GM11168 (cell line): ENCODE data around the gene MAGEA1.
"Not testable (repeated sequence)": the region's sequence is repeated elsewhere in the genome, so short reads cannot be mapped to it uniquely, and the experiment has no call there.

ENCODE experiments used
- in situ Hi-C: fragments of 300-500 bp; cut with MboI; formaldehyde crosslinking; loops from one replicate; pipeline ENCODE4 v1.12.0; 2022; ENCODE audit warnings: low sequenced_read_pairs; ENCODE audit not compliant: unreplicated experiment

MAGEA1 gene, protein sequence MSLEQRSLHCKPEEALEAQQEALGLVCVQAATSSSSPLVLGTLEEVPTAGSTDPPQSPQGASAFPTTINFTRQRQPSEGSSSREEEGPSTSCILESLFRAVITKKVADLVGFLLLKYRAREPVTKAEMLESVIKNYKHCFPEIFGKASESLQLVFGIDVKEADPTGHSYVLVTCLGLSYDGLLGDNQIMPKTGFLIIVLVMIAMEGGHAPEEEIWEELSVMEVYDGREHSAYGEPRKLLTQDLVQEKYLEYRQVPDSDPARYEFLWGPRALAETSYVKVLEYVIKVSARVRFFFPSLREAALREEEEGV

DNA sequence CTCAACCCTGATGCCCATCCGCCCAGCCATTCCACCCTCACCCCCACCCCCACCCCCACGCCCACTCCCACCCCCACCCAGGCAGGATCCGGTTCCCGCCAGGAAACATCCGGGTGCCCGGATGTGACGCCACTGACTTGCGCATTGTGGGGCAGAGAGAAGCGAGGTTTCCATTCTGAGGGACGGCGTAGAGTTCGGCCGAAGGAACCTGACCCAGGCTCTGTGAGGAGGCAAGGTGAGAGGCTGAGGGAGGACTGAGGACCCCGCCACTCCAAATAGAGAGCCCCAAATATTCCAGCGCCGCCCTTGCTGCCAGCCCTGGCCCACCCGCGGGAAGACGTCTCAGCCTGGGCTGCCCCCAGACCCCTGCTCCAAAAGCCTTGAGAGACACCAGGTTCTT is at the start of gene MAGEA1:
MAGEA1 (plus strand) TSS at position 154 of the 400 bp plus-strand sequence. CDS start 3,106 bp downstream, outside the sequence.
- in situ Hi-C loops: no loop called here

DNA sequence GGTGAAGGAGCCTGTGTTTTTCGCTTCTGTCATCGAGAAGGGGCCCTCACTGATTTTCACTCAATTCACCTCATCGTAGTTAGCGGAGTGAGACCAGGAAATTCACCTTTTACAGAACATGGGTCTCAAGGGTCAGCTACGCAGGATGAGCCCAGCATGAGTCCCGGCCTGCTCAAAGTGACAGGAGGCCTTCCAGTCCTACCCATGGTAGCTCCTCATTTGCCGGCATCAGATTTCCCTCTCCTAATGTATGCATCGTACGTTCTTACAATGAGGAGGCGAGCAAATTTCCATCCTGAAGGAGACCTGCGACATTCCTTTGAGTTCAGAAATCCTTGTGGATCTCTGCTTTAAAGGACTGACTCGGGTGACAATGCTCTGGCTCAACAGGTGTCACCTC is 46.2 kb upstream of the MAGEA1 start:
- in situ Hi-C loops: not testable (repeated sequence)

DNA sequence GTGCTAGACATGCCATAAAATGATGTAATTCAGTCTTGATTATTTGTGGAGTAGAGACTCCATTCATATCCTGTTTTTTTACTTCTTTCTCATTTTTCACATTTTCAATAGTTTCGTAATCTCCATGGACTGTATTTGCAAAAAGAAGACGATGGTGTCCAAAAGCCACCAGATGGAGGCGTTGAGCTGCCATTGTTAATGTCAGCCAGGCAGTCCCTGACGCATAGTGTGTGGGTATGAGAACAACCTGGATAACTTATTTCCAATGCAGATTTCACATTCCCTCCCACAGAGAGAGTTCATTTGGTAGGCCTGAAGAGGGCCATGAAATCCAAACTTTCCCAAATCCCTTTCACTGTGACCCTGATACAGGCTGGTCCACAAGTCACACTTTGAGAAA is 40.0 kb upstream of the MAGEA1 start:
- in situ Hi-C loops: not testable (repeated sequence)

DNA sequence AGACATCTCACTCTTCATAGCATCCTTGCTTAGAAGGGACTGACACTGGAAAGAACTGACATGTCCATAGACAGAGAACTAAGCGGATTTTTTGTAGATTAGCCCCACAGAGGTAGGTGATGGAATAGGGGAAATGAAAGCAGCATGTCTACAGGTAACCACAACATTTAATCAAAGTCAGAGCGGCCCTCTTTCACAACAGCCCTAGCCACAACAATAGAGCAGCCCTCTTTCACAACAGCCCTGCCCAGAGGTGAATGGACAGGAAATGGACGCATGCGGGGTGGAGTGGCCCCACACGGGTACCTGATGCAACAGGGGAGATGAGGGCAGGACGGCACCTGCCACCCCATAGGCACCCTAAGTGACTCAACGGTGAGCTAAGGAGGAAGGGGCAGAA is 32.8 kb upstream of the MAGEA1 start:
- in situ Hi-C loops: not testable (repeated sequence)

DNA sequence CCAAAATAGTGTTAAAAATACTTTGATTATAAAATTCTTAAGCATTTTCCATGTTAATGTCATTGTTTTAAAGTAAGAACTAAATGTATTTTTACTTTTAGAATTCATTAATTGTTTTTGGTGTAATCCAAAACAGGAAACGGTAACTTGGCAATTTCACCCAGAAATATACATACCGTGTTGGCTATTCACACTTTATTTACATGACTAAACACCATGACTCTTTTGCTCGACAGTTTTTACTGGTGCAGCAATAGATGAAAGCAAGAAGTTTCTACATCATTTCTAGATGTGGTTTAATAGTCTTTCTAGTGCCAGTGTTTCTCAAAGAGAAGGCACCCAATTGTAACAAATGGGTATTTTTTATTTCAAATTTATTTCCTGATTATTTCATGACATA is 25.6 kb upstream of the MAGEA1 start:
- in situ Hi-C loops: loop anchor here (25.0 kb wide), 1 partner anchor 109 kb away; a partner anchor contains a TSS

DNA sequence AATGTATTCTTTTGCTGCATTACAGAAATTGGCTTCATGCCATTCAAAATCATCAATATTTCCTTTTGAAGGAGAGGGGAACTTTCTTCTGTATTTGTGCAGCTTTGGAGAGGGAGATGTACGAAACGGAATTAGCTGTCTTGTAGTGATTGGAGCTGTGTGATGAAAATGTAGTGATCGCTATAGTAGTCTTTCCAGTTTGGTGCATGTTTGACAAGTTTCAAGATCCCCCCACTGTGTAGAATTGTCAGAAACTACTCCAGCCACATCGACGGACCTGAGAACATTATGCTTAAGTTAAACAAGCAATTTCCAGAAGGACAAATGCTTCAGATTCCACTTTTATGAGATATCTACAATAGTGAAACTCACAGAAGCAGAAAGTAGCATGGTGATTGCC is 21.6 kb upstream of the MAGEA1 start:
- in situ Hi-C loops: loop anchor here (25.0 kb wide), 1 partner anchor 105 kb away; a partner anchor contains a TSS

DNA sequence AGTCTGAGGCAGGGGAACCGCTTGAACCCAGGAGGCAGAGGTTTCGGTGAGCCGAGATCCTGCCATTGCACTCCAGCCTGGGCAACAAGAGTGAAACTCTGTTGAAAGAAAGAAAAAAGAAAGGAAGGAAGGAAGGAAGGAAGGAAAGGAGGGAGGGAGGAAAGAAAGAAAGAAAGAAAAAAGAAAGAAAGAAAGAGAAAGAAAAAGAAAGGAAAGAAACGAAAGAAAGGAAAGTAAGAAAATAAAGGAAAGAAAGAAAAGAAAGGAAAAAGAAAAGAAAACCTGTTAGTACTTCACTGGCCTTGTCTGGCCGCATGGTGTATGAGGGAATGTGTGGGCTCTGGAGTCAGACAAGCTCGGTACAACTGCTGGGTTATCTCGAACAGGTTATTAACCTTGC is 20.8 kb upstream of the MAGEA1 start:
- in situ Hi-C loops: loop anchor here (25.0 kb wide), 1 partner anchor 104 kb away; a partner anchor contains a TSS

DNA sequence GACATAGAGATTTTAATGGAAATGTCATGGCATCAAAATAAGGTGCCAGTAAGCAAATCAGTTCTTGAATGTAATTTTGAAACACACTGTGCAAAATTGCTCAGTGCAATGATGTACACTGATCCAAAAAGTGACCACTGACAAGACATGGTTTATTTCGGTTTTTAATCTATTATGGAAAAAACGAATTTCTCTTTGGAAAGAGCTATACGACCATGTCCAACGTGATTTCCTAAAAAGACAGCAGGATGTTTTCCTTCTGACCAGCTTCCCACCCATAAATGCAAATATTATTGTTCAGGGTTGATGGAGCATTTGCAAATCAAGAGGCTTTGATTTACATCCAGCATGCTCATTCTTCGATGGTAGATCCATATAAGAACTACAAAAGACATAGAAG is 17.1 kb upstream of the MAGEA1 start:
- in situ Hi-C loops: loop anchor here (25.0 kb wide), 1 partner anchor 100 kb away; a partner anchor contains a TSS

DNA sequence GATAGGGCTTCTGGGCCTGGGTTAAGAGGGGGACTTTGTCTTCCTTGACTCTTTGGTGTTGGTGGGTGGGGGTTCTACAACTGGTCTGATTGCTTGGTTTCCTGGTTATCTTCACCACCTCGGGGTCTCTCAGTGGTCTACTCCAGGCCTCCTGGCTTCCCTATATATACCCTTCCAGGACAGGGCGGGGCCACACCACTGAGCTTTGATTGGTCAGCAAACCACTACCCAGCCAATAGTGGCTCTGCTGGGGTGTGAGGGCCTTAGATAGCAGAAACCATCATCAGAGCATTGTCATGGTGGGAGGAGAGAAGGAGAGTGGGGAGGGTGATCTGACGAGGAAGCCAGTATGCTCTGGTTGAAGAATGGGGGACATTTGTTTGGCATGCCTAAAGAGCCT is 14.4 kb upstream of the MAGEA1 start:
- in situ Hi-C loops: loop anchor here (25.0 kb wide), 1 partner anchor 98 kb away; a partner anchor contains a TSS

DNA sequence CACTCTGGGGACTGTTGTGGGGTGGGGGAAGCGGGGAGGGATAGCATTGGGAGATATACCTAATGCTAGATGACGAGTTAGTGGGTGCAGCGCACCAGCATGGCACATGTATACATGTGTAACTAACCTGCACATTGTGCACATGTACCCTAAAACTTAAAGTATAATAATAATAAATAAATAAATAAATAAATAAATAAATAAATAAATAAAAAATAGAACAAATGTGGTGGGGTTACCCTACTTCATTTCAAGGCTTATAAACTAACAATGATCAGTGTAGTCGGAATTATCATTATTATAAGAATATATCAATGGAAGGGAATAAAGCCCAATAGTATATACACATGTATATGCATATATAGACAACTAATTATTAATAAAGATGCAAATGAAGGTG is 10.7 kb upstream of the MAGEA1 start:
- in situ Hi-C loops: loop anchor here (25.0 kb wide), 1 partner anchor 94 kb away; a partner anchor contains a TSS

DNA sequence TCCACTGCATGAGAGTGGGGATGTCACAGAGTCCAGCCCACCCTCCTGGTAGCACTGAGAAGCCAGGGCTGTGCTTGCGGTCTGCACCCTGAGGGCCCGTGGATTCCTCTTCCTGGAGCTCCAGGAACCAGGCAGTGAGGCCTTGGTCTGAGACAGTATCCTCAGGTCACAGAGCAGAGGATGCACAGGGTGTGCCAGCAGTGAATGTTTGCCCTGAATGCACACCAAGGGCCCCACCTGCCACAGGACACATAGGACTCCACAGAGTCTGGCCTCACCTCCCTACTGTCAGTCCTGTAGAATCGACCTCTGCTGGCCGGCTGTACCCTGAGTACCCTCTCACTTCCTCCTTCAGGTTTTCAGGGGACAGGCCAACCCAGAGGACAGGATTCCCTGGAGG is 2.7 kb downstream of the MAGEA1 start:
- in situ Hi-C loops: no loop called here

DNA sequence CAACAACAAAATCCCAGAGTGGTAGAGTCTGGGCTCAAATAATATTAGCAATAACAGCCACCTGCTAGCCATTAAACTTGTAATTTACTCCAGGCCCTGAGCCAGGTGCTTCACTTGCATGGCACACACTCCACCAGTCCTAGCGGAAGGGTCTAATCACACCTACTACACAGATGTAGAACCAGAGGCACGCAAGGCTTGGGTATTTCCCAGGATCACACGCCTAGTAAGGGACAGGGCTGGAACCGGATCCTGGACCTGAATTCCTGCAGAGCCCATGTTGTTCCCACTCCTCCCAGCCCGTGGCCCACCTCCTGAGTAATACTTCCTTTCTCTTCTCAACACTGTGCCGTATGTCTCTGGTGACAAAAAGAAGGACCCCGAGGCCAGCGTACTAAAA is 5.7 kb downstream of the MAGEA1 start:
- in situ Hi-C loops: no loop called here

DNA sequence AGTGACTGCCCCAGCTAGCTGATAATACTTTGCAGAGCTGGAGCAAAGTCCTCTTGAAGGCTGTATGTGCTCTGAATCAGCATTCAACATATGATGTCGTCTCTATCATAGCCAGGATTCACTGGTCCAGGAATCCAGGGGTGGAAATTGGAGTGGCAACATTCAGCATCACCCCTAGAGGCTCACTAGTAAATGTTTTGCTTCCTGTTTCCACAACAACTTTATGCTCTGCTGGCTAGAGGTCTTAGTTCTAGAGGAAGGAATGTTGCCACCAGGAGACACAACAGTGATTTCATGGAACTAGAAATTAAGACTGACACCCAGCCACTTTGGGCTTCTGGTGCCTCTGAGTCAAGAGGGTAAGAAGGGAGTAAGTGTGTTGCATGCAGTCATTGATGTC is 11.3 kb downstream of the MAGEA1 start:
- in situ Hi-C loops: no loop called here

DNA sequence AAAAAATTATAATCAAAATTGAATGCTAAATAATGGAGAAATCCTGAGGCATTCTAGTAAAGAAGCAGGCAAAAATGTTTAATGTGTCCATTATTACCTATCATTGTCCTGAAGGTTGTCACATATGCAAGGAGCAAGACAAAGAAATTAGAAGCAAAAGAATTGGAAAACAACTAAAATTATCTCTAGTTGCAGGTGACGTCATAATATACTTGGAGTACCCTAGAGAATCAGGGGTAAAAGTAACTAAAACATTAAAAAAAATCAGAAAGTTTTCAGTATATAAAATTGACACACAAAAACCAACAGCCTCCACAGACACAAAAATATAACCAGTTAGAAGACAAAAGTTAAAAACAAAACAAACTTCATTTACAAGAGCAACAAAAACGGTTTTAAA is 21.4 kb downstream of the MAGEA1 start:
- in situ Hi-C loops: no loop called here

DNA sequence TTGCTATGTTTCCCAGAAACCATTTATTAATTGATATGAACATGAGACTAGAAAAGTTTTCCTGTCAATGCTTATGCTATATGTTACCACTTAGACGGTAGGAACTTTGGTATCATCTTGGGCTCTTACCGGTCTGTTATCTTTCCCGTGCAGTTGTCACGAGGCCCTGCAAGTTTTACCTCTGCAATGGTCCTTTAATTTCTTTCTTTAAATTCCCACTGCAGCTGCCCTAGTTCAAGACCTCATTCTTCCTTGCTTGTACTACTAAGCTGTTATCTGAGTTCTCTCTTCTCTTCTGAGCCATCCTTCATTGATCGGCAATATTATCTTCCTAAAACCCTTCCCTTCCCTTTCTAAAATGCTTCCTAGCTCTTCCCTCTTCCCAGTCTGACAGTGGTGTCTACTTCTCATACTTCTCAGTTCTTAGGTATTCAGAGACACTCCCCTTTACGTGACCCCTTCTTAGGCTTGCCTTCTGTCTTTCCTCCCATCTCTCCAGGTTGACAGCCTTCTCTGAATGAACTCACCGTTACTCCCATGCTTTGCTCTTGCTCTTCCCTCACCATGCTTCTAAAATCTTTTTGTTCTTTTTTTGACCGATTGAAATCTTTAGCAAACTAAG is 27.5 kb downstream of the MAGEA1 start:
- in situ Hi-C loops: no loop called here

DNA sequence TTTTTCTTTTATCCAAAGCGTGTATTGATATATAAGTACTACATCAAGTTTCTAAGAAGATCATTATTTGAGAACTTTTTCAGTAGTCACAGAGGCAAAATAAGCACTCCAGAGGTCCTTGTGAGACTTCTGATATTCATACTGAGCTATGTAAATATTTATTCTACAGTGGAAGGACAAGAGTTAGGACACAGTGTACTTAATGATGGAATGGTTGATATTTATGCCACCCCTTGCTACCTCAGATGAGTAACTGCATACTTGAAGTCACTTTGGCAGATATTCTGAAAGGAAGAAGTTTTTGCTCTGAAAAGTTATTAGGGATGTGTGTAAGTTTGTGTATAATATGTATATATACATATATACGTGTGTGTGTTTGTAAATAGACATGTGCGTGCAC is 30.3 kb downstream of the MAGEA1 start:
- in situ Hi-C loops: no loop called here

DNA sequence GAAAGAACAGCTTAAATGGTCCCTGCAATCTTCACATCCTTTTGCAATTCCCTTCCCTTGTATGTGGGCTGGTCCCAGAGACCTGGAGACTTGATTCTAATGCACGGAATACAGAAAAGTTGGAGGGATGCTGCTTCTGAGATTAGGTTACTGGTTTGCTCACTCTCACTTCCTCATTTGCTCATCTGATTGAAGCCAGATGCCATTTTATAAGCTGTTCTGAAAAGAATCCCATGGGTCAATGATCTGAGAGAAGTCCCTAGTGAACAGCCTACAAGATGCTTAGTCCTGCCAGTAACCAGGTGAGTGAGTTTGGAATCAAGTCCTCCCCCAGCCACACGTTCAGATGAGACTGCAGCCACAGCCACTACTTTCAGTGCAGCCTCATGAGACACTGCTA is 35.9 kb downstream of the MAGEA1 start:
- in situ Hi-C loops: no loop called here

DNA sequence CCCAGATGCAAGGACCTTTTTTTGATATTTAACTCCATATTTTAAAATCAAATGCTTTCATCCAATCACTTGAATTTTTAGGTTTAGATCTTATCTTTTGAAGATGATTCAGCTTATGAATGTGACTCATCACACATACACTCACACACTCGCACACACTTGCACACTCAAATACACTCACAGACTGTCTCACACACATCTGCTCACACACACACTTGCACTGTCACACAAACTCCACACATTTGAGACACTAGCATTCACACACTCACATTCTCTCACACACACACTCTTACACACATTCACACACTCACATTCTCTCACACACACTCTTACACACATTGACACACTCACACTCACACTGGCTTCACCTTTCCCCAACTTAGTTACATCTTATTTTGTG is 37.8 kb downstream of the MAGEA1 start:
- in situ Hi-C loops: no loop called here

DNA sequence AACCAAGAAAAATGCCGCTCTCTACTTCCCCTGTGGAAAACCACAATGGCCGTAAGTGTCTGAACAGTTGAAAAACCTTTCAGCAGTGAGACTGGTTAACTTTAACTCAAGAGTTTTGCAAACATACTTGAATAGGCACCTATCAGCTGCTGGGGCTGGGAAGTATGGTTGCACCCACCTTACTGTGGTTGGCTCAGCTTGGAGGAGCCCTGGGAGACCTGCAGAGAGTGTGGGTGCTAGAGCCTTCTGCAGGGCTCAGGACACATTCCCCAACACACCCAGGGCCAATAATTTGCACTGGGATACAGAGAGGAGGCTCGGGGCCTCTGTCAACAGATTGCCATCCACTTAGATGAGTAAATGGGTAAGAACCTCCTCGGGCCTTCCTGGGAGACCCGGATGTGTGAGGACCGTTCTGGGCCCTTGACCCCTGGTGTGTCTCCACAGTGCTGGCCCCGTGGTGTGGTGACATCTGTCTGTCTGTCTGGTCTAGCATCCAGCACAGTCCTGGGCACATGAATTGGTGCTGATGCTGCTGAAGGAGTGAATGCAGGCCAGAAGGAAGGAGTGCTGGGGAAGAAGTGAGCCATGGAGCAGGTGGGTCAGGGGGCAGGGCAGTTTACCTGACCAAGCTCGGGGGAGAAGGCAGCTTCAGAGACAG is 46.5 kb downstream of the MAGEA1 start:
- in situ Hi-C loops: no loop called here

DNA sequence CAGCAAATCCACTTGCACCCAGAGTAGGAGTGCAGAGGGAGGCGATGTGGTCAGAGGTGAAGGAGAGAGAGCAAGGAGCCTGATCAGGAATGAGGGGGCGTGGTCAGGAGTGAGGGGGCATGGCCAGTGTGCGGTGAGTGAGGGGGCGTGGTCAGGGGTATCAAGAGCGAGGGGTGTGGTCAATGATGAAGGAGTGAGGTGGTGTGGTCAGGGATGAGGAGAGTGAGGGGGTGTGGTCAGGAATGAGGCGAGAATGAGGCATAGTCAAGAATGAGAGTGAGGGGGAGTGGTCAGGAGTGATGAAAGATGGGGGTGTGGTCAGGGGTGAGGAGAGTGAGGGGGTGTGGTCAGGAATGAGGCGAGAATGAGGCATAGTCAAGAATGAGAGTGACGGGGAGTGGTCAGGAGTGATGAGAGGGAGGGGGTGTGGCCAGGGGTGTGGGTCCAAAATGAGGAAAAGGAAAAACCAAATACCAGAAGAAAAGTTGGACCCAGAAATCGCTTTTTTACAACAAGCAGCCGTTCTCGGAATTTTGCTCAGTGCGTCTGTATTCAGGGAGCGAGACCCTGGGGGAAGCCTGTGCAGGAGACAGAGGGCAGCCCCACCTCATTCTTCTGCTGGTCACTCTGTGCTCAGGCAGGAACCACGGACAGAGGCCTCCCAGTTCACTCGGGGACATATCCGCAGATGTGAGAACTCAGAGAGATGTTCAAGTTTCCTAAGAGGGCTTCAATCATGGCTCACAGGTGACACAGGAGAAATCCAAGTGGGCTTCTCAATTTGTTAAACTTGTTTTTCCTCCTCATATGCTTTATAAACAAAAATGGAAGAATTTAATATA is 47.5 kb downstream of the MAGEA1 start:
- in situ Hi-C loops: no loop called here
